ENCODE results near the gene PDE4B.
"Not testable (repeated sequence)": the region's sequence is repeated elsewhere in the genome, so short reads cannot be mapped to it uniquely, and the experiment has no call there.

The PDE4B gene

DNA sequence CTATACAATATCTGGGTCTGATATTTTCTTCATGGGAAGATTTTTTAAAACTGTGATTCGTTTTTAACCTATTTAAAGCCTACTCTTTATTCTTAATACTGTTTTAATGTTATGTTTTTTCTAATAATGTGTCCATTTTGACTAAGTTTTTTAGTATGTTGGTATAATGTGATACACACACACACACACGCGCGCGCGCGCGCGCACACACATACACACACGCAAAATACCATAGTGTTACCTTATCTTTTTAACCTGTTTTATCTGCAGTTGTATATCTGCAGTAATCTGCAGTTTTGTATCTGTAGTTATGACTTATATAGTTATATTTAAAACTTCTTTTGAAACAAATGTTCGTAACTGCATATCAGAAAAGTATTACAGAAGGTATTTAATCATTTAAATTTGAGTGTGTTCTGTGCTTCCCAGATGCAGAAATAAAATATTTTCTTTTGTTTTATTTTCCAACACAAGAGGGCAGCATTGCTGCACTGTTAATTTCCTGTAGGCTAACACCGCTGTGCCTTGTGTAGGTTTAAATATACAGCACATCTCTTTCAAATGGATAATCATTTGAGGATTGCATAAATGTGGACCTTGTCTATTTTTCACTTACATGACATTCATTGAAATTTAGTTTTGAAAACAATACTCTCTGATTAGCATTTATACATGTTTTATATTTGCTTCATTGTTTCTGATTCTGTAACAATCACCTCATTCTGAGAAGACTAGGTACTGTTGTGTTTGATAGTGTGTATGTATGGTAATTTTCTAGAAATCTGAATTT lies 166.1 kb downstream of the PDE4B start:
- DNase-seq = peak; percentile 51

DNA sequence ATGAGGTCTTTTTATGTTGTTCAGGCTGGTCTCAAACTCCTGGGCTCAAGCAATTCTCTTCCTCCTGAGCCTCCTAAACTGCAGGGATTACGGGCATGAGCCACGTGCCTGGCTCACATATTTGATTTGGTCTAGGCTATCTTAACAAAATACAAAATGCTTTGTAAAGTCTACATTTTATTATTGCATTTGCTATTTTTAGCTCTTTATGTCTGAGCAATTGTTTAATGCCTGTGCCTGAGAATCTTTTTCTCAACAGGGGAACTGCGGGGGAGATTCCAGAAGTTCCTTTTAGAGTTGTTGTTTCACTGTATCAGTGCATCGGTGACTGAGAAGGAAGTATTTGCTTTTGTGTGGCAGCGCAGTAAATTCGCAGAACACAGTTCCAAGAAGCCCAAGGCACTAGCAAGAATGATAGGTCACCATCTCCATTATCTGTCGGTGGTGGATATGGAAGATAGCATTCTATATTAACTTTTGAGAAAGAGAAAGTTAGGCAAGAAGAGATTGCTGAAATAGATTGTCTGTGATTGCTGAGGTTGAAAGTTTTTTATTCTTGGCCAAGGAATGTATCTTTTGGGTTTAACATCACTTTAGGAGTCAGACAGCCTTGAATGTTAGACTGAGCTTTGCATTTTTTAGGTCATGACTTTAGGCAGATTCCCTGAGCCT lies 167.3 kb downstream of the PDE4B start:
- no peak for DNase-seq

DNA sequence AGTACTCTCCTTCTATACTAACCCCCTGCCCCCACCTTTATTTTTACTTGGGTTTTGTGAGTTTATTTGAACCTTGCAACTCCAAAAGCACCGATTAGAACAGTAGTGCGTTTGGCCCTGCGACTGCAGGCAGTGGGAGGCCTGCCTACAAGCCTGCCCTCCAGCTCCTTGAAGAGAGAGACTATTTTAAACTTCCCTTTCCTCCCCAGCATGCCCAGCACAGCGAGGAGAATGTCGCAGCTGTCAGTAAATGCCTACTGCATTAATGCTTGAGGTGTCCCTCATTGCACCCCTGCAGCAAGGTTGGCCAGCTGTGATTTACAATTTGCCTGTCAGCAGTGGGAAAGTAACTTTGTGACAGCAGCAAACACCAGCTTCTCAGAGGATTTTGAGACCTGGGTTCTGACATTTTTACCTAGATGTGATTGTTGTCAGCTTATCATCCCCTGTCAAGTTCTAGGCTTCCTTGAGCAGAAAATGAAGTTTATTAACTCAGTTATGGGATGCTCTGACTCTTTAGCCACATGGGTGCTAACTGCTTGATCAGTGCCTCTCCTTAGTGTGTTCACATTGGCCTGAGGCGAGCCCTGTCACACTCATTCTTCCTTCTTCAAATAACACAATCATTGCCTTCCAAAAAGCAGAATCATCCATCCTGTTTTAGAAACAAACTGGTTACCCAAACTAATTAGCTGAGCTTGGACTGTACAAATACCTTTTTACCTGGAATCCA lies 170.6 kb downstream of the PDE4B start:
- no peak for DNase-seq

DNA sequence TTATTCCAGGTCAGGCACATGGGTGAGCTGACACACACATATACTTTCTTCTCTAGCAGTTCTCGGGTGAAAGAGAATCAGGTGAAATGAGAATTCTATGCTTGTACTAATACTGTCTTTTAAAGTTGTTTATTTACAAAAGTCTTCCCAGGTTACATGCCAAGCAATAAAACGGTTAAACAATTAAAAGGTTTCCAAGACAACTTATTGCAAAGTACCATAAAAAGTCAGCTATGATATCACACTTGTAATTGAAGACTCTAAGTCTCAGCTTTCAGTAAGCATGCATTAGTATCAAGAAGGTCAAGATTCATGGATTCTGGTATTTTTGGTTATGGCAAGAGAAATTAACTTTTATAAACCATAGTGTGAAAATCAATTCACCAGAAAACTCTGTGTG lies 171.4 kb downstream of the PDE4B start:
- DNase-seq = no peak

DNA sequence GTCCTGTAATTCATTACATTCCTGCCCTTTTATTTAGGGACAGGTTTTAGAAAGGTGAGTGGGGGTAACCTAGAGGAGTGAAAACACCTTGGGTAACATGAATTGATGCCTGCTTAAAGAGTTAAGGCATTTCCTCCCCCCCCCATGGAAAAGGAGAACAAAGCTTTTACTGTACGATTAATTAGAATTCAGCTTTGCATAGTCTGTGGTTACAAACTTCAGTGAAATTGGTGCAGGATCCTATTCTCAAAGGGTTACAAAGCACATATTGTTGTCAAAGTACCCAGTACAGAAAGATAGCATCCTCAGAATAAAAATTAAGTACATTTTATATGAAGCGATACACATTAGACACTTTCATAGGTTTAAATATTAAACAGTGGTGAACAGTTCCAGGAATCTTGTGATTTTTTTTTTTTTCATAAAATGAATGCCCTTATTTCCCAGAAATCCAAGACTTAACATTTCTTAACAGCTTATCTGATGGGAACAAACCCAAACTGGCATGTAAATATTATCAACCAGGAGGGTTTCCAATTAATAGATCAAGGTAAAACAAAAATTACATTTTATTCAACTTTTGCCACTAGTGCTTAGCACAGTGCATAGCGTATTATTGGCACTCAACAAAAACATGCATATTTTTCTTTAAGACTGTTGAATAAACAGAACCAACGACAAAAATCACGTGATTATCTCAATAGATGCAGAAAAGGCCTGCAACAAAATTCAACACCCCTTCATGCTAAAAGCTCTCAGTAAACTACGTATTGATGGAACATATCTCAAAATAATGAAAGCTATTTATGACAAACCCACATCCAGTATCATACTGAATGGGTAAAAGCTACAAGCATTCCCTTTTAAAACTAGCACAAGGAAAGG lies 172.7 kb downstream of the PDE4B start:
- DNase-seq = no peak

DNA sequence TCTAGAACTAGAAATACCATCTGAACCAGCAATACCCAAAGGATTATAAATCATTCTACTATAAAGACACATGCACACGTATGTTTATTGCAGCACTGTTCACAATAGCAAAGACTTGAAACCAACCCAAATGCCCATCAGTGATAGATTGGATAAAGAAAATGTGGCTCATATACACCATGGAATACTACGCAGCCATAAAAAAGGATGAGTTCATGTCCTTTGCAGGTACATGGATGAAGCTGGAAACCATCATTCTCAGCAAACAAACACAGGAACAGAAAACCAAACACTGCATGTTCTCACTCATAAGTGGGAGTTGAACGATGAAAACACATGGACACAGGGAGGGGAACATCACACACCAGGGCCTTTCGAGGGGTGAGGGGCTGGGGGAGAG lies 174.8 kb downstream of the PDE4B start:
- DNase-seq = not testable (repeated sequence)

DNA sequence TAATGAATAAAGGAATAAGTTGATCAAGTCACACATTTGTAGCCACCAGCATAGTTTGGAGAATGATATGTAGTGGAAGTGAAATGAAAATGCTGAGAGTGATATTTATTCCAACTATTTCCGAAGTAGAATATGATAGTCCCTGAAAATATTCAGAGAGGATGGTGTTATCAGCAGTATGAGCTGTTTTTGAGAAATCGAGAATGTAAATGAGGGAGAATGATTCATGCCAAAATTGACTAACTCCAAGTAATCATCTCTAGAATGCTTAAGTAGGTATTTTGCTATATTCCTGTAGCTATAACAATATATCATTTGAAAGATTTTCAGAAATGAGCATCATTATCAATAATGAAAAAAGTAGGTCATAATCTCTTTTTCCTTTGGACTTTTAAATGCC lies 178.9 kb downstream of the PDE4B start:
- DNase-seq = no peak

DNA sequence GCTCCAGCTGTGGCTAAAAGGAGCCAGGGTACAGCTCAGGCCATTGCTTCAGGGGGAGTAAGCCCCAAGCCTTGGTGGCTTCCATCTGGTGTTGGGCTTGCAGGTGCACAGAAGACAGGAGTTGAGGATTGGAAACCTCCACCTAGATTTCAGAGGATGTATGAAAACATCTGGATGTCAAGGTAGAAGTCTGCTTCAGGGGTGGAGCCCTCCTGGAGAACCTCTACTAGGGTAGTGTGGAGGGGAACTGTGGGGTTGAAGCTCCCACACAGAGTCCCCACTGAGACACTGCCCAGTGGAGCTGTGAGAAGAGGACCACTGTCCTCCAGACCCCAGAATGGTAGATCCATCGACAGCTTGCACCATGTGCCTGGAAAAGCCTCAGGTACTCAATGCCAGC lies 183.0 kb downstream of the PDE4B start:
- DNase-seq = no peak

DNA sequence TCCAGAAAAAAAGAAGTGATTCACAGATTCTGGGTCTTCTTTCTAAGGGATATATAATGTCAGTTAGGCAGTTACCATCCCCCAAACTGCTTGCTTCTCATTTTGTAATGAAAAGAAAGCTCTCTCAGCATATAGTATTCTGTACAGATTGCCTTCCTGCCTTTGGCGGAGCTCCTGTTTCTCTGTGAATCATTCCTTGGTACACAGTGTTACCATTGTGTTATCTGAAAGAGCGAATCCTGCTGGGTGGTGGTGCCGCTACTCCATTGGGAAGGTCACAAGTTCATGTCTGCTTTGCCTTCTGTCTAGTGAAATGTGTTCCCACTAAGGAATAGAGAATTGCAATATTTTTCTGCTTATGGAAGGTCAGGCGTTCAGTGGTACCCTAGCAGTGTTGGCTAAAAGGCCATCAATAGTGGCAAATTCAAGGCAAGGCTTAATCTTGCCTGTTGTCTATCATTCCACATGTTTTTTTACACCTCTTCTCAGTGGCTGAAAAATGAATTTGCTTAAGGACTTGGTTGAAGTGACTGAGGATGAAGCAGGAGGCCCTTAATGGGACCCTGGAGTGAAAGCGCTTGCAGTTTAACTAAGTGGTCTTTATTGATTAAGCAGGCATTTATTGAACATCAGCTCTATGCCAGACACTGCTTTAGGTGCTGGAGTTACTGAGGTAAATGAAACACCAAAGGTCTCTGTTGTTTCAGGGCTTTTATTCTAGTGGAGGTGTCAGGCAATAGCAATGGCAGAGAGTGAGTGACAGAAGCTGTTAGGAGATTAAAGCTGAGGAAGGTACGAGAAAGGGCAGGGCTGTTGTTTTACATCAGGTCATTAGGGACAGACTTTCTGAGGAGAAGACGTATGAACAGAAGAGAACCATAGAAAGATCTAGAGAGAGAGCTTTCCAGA lies 186.7 kb downstream of the PDE4B start:
- DNase-seq = no peak

DNA sequence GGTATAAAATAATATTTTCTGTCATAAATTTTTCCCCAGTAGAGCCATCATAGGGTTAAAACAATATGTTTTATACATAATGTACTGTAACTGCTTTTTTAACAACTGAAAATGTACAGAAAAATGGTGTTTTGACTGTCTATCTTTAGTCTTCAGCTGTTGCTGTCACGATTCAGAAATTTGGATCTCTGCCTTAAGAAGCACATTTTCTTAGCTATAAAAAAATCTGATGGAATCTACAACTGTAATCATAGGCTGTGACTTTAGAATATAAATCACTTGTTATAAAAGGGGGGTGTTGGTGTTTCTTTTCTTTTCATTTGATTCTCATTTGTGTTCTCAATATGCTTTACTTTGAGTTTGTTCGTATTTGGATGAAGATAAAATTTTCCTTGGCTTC lies 187.5 kb downstream of the PDE4B start:
- no peak for DNase-seq

DNA sequence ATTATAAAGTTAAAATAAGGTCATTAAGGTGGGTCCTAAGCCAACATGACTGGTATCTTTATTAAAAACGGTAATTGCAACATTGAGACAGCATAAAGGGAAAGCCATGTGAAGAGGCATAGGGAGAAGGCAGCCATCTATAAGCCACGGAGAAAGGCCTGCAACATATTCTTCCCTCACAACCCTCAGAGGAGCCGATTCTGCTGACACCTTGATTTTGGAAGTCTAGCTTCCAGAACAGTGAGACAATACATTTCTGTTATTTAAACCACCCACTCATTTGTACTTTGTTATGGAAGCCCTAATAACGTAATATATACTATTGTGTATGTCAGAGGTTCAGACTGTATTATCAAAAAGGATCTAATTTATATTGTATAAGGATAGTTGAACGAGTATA lies 190.8 kb downstream of the PDE4B start:
- no peak for DNase-seq

DNA sequence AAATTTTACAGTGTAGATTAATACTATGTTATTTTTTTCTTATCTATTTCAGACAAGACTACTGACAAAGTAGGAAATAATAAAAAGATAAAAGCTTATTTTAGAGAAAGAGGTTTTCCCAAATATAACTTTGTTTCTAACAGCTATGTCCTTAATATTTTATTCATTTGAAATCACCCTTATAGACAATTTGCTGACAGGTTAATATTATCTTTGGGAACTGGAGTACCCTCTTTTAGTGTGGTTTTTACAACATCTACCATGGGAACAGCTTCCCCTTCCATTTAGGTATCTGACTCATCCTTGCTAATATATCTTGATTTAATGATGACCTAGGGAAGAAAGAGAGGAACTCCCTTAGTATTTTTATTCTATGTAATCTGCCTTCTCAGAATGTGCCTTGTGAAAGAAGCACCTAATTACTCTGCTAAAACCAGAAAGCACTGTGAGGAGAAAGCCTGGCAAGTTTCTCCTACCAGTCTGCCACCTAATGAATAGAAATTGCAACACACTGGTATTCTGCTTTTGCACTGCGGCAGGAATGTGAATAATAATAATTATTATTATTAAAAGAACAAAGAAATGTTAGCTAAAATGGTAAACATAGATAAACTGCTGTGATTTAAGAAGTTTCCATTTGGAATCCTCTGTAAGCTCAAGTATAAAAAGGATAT lies 192.8 kb downstream of the PDE4B start:
- no peak for DNase-seq

DNA sequence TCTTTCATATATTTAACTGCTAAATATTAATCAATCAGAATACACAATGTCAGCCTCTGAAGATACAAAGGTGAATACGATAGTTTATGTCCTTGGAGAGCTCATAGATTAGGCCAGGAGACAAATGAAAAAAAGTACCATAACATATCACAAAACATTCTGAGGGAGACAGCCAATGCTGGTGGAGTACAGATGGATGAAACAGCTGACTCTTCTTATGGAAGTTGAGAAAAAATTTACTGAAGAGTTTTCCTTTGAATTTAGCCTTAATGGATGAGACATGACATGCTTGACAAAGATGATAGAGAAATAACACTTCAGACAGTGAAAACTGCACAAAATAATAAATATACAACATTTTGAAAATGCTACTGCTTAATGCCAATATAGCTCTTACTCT lies 193.5 kb downstream of the PDE4B start:
- DNase-seq = no peak

DNA sequence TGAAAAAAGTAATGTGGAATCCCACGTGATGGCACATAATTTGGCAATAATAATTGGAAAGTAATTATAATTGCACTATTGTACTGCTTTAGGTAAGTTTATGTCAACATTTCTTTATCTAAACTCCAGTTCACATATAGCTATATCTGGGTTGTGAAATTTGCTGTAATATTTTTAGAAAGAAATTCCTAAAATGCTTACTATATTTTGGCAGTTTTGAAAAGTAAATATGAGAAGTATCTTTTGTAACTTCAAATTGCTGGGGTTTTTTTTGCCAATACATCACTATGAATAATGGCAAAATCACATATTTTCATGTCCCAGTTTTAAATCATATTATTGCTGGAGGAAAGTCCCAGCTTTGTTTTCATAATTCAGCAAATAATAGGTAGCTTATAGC lies 197.5 kb downstream of the PDE4B start:
- no peak for DNase-seq

DNA sequence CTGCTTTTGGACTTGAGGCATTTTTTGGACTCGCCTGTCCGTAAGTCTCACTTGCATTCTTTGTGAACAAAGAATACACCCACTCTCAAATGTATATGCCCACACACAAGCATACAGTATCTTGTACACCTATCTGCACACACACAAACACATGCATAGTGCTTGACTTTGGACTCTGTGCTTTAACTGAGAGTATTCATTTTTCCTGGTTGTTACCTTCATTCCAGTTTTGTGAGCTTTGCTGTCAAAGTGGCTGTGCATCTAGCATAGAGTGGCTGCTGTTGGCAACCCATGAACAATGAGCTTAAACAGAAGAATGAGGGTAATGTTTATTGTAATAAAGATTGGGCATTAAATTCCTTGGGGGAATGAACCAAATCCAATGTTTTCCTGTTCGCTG lies 199.0 kb downstream of the PDE4B start:
- DNase-seq = no peak

DNA sequence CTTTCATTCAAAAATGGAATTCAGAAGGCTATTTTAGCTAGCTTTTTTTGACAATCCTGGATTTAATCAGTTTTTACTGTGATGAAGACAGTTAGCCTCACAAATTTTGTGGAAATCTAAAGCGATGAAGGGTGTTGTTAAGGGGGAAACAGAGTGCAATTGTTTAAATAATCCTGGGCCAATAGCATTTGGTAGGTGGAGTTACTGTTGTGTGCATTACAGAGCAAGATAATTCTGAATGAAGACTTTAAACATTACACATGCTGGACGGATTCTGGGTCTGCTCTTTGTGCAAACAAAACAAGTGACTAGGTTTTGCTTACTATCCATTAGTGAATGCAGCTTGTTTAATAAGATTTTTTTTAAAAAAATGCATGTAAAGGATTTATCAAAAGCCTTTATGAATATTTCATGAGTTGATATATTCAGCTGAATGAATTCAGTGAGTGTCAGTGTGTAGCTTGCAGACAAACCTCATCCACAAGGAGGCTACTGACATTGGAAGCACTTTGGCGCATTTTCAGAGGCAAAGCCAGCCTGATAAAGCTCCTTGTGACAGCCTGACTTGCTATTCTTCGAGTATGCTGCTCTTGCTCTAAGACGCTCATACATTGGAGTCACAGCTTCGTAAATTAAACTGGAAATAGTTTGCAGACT lies 199.6 kb downstream of the PDE4B start:
- no peak for DNase-seq

DNA sequence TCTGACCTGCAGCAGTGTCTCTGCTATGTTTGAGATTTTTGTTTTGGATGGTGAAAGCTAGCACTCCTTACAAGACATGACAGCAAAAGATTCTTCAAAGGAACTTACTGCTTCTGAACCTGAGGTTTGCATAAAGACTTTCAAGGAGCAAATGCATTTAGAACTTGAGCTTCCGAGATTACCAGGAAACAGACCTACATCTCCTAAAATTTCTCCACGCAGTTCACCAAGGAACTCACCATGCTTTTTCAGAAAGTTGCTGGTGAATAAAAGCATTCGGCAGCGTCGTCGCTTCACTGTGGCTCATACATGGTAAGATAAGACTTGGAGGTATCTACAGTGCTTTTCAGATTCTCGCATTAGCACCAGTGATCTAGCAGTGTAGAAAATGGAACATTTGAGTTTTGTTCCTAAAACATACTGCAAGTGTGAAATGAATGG lies 200.2 kb downstream of the PDE4B start:
- no peak for DNase-seq

DNA sequence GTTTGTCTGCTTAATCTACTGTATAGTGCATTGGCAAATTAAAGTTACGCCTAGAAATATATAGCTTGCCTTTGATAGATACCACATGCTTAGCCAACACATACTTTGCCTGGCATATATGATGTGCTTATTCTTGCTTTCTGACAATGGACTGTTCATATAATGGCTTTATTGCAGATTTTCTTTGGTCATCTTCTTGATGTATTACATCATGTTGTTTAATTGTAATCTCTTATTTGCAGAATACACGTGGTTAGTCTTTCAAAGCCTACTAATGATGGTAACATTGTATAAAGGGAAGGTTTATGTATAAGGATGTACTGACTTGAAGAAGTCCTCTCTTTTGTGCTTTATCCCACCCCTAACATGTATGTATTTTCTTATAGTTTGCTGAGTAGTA lies 201.5 kb downstream of the PDE4B start:
- no peak for DNase-seq

DNA sequence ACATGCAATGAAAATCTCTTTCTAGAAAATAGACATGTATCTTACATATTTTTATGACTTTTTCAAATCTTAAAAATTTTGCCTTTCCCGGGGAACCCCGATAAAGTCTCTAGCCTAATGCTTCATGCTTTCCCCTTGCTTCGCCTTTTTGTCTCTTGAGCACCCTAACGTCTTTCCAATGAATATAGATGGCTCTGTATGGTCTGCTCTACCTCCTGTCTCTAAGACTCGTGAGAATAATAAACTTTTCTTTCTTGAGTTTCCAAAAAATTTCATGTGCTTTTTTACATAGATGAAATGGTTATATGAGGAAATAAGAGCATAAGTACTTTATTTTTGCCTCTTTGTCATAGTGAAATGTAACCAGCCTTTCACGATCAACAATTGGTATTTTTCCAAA lies 202.6 kb downstream of the PDE4B start:
- DNase-seq = no peak

DNA sequence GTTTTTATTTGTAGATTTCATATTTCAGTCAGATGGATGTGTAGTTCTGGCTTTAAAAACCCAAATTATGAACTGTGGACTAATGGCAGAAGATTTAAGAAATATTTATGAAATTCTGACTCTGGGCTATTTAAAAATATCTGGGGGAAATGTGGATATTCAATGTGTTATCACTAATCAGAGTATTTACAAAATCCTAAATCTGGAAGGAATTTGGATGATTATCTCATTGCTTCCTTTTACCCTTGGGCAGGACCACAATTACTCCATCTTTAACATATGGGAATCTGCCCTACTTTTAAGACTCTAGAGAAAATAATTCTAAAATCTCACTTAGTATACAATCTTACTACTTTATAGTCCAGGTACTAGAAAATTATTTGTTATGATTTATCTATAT lies 203.2 kb downstream of the PDE4B start:
- DNase-seq = no peak

DNA sequence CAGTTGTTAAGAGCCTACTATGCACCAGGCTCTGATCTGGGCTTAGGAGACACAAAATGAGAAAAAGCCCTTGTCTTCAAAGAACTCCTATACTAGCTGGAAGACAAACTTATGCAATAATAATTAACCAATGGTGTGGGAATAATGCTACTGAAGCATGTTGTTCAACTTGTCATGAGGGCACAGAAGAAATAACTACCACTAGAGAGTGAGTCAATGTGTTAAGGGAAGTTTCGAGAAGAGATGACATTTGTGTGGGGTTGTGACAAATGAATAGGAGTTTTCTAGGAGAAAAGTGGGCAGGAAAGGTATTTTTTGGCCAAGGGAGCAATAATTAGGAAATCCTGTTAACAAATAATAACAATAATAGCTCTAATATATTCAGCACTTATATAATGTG lies 205.0 kb downstream of the PDE4B start:
- DNase-seq = no peak
